DND-41 (cell line): Measurements from ENCODE around the gene PTPRN2.

Source experiments
- ATAC-seq: fragments of 200-7000 bp; cut with Tn5 transposase; 3 replicates; pipeline ENCODE4 v1.9.1; 2021; ENCODE audit warnings: low read depth; ENCODE audit not compliant: insufficient read depth
- DNase-seq: peaks from one replicate; pipeline ENCODE4 v3.0.0-alpha.2; 2020
- H2AFZ ChIP-seq: 2 replicates; pipeline ENCODE4 v1.6.0; 2012; ENCODE audit warnings: low read depth, low read length
- H3K27ac ChIP-seq: 2 replicates; pipeline ENCODE4 v1.5.1; 2012; ENCODE audit warnings: low read length, inconsistent platforms
- H3K27me3 ChIP-seq: fragments of 200-600 bp; sonication (generic); 2 replicates; pipeline ENCODE4 v1.6.0; 2012; ENCODE audit warnings: low read length, mild to moderate bottlenecking, inconsistent platforms; ENCODE audit not compliant: insufficient read depth, poor library complexity
- H3K36me3 ChIP-seq: 2 replicates; pipeline ENCODE4 v1.5.1; 2012; ENCODE audit warnings: low read length, inconsistent platforms; ENCODE audit not compliant: insufficient read depth
- H3K4me1 ChIP-seq: 2 replicates; pipeline ENCODE4 v1.5.1; 2012; ENCODE audit warnings: mild to moderate bottlenecking, low read length; ENCODE audit not compliant: insufficient read depth
- H3K4me2 ChIP-seq: 2 replicates; pipeline ENCODE4 v1.6.0; 2012; ENCODE audit warnings: mild to moderate bottlenecking, moderate library complexity, low read length, inconsistent platforms; ENCODE audit not compliant: insufficient read depth
- H3K4me3 ChIP-seq, 2 experiments: fragments of 200-600 bp in 1 of 2; shearing (Covaris generic) in 1 of 2; 2 replicates each; pipeline ENCODE4 v1.5.1; 2012 to 2016; ENCODE audit warnings: inconsistent platforms in 2 of 2, low read length in 2 of 2, mild to moderate bottlenecking in 2 of 2, low read depth in 1 of 2, moderate library complexity in 1 of 2
- H3K79me2 ChIP-seq: 2 replicates; pipeline ENCODE4 v1.6.0; 2012; ENCODE audit warnings: low read length, inconsistent platforms; ENCODE audit not compliant: insufficient read depth
- H3K9ac ChIP-seq: 2 replicates; pipeline ENCODE4 v1.6.0; 2012; ENCODE audit warnings: low read depth, mild to moderate bottlenecking, inconsistent platforms, low read length, moderate library complexity
- H3K9me3 ChIP-seq: 2 replicates; pipeline ENCODE4 v1.5.1; 2012; ENCODE audit warnings: low read length, moderate library complexity, mild to moderate bottlenecking, inconsistent platforms; ENCODE audit not compliant: insufficient read depth, severe bottlenecking
- H4K20me1 ChIP-seq: 2 replicates; pipeline ENCODE4 v1.6.0; 2012; ENCODE audit warnings: low read length; ENCODE audit not compliant: insufficient read depth
- EZH2 ChIP-seq: IDR thresholded peaks from 3 replicates; pipeline ENCODE4 v1.6.1; 2012; ENCODE audit warnings: borderline replicate concordance, low read depth, mild to moderate bottlenecking, moderate library complexity, low read length, inconsistent platforms; ENCODE audit not compliant: severe bottlenecking
- TF ChIP-seq, protein P1 (sequence below): IDR thresholded peaks from 2 replicates; pipeline ENCODE4 v1.5.1; 2012; ENCODE audit warnings: borderline replicate concordance, low read length, moderate library complexity, mild to moderate bottlenecking; ENCODE audit not compliant: poor library complexity, severe bottlenecking; ENCODE audit errors: extremely low read depth

PTPRN2 gene

DNA sequence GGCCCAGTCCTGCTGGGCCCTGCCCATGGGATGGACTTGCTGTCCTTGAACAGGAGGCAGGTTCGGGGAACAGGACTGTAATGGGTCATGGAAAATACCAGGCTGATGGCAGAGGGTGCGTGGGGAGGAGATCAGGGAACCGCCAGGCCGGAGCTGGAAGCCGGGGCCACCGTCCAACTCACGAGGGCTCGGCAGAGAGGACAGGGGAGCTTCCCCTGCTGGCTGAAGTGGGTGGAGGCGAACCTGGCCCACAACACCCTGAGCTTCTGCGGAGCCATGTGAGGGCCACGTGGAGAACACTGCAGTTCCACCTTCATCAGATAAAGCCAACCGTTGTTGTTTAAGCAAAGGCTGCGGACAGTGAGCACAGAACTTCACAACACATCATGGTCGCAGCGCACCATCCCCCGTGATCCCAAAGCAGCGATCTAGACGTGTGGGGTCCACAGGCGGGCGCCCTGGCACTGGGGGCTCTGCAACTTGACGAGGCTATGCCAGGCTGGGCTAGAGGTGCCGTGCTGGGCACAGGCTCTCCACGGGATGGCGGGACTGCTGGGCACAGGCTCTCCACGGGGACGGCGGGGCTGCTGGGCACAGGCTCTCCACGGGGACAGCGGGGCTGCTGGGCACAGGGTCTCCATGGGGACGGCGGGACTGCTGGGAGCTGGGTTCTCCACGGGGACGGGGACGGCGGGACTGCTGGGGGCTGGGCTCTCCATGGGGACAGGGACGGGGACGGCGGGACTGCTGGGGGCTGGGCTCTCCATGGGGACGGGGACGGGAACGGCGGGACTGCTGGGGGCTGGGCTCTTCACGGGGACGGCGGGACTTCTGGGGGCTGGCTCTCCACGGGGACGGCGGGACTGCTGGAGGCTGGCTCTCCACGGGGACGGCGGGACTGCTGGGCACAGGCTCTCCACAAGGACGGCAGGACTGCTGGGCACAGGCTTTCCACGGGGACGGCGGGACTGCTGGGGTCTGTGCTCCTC is 777.5 kb downstream of the PTPRN2 start:
- H3K27me3 ChIP-seq: no peaks in the 10 kb centered on the region
- TF ChIP-seq, protein P1, sequence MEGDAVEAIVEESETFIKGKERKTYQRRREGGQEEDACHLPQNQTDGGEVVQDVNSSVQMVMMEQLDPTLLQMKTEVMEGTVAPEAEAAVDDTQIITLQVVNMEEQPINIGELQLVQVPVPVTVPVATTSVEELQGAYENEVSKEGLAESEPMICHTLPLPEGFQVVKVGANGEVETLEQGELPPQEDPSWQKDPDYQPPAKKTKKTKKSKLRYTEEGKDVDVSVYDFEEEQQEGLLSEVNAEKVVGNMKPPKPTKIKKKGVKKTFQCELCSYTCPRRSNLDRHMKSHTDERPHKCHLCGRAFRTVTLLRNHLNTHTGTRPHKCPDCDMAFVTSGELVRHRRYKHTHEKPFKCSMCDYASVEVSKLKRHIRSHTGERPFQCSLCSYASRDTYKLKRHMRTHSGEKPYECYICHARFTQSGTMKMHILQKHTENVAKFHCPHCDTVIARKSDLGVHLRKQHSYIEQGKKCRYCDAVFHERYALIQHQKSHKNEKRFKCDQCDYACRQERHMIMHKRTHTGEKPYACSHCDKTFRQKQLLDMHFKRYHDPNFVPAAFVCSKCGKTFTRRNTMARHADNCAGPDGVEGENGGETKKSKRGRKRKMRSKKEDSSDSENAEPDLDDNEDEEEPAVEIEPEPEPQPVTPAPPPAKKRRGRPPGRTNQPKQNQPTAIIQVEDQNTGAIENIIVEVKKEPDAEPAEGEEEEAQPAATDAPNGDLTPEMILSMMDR: no peak
- no peak for TF ChIP-seq EZH2

DNA sequence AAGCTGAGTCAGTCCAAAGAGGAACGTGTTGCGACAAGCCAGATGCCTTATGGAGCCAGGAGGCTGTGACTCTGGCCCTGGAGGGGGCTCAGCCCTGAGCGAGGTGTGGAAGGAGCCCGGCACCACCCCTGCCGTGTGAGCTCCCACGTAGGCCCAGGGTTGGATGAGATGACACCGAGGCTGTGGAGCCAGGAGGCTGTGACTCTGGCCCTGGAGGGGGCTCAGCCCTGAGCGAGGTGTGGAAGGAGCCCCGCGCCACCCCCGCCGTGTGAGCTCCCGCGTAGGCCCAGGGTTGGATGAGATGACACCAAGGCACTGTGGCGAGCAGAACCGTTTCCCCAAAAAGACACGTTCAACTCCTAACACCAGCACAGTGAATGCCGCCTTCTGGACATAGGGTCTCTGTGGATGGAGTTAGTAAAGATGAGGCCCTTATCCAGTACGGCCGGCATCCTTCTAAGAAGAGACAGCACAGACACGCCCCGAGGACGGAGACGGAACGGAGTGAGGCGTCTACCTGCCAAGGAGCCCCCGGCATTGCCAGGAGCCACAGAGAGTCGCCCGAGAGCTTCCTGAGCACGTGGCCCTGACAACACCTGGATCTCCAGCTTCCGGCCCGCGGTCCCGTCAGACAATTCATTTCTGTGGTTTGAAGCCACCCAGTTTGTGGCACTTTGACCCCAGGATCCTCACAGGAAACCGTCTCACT is 778.3 kb downstream of the PTPRN2 start:
- no peaks in the 10 kb centered on the region for H3K4me1 ChIP-seq
- no peak overlapping the region for H2AFZ ChIP-seq
- H3K9me3 ChIP-seq: peaks cover 5% of the 10 kb centered on the region
- no peak overlapping the region for H3K9ac ChIP-seq
- no peaks in the 10 kb centered on the region for H3K79me2 ChIP-seq
- H3K4me3 ChIP-seq: no peak overlapping the region
- no peak for DNase-seq
- H3K4me2 ChIP-seq: no peak overlapping the region
- no peak for ATAC-seq
- no peaks in the 10 kb centered on the region for H3K27me3 ChIP-seq
- H3K27ac ChIP-seq: no peak overlapping the region
- peaks cover 3% of the 10 kb centered on the region for H4K20me1 ChIP-seq
- TF ChIP-seq EZH2: no peak
- TF ChIP-seq, protein P1: no peak
- H3K36me3 ChIP-seq: no peaks in the 10 kb centered on the region

More for the DNA sequence above, 777.5 kb downstream of the PTPRN2 start:
- H3K36me3 ChIP-seq: no peaks in the 10 kb centered on the region
- H3K4me2 ChIP-seq: no peak overlapping the region
- no peak overlapping the region for H3K4me3 ChIP-seq
- no peak overlapping the region for H3K27ac ChIP-seq
- no peaks in the 10 kb centered on the region for H3K4me1 ChIP-seq
- H4K20me1 ChIP-seq: peaks cover 3% of the 10 kb centered on the region; the same call in 1 of the 2 replicates
- no peak overlapping the region for H3K9ac ChIP-seq
- ATAC-seq (no peak), DNase-seq (no peak)
- no peak overlapping the region for H2AFZ ChIP-seq
- peaks cover 5% of the 10 kb centered on the region for H3K9me3 ChIP-seq
- H3K79me2 ChIP-seq: no peaks in the 10 kb centered on the region

DNA sequence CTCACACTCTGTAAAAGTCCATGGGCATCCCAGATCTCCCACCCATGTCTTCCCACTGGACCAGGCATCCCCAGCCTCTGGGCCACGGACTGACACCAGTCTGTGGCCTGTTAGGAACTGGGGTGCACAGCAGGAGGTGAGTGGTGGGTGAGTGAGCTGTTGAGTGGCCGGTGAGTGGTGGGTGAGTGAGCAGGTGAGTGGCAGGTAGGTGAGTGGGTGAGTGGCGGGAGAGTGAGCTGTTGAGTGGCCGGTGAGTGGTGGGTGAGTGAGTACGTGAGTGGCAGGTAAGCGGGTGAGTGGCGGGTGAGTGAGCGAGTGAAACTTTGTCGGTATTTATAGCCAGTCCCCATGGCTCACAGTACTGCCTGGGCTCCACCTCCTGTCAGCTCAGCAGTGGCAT is 779.6 kb downstream of the PTPRN2 start:
- H3K27me3 ChIP-seq: no peaks in the 10 kb centered on the region
- no peak for DNase-seq
- H3K4me3 ChIP-seq: no peak overlapping the region
- ATAC-seq: no peak
- no peak overlapping the region for H3K4me2 ChIP-seq
- no peaks in the 10 kb centered on the region for H3K79me2 ChIP-seq
- H3K27ac ChIP-seq: no peak overlapping the region
- H3K36me3 ChIP-seq: no peaks in the 10 kb centered on the region
- H3K9ac ChIP-seq: no peak overlapping the region
- no peak overlapping the region for H2AFZ ChIP-seq
- H3K9me3 ChIP-seq: peaks cover 5% of the 10 kb centered on the region
- H3K4me1 ChIP-seq: no peaks in the 10 kb centered on the region
- peaks cover 6% of the 10 kb centered on the region for H4K20me1 ChIP-seq
- TF ChIP-seq EZH2: no peak
- TF ChIP-seq, protein P1: no peak
